Stimulated activated naive B cell treated with anti-CD40 and anti-IgM and Interleukin-4, amounts not matched to agents 10 μg/mL and 1 μg/mL and 100 μg/mL, for 72 hours (primary cell): ENCODE data around the gene NOSIP.

Experiments used
- ATAC-seq, 2 donors: fragments of 150-1000 bp; cut with Tn5 transposase; replicated peaks; 2 replicates each; pipeline ENCODE4 v1.10.0; 2021; ENCODE audit warnings: moderate library complexity in 1 of 2
- DNase-seq: peaks from one replicate; pipeline ENCODE4 v3.0.0; 2021
- H3K27ac Mint-ChIP-seq: one replicate; pipeline ENCODE4 v1.8.0; 2022; ENCODE audit warnings: mild to moderate bottlenecking, mixed read lengths
- H3K27me3 Mint-ChIP-seq, 2 donors: one replicate each; pipeline ENCODE4 v1.8.0; 2022; ENCODE audit warnings: mixed read lengths in 2 of 2
- H3K36me3 Mint-ChIP-seq, 2 donors: one replicate each; pipeline ENCODE4 v1.8.0; 2022; ENCODE audit warnings: mixed read lengths in 2 of 2, mild to moderate bottlenecking in 1 of 2
- H3K4me1 Mint-ChIP-seq, 2 donors: one replicate each; pipeline ENCODE4 v1.8.0; 2022; ENCODE audit warnings: mixed read lengths in 2 of 2, mild to moderate bottlenecking in 1 of 2
- H3K4me3 Mint-ChIP-seq, 2 donors: one replicate each; pipeline ENCODE4 v1.8.0; 2022; ENCODE audit warnings: mild to moderate bottlenecking in 2 of 2, mixed read lengths in 2 of 2, moderate library complexity in 1 of 2
- H3K9me3 Mint-ChIP-seq, 2 donors: one replicate each; pipeline ENCODE4 v1.8.0; 2022; ENCODE audit warnings: mixed read lengths in 2 of 2, mild to moderate bottlenecking in 1 of 2

Gene NOSIP

GRCh38 chr19:49507803-49508494 lies 72.4 kb downstream of the NOSIP start:
- no peak overlapping the region for H3K4me3 Mint-ChIP-seq
- H3K27me3 Mint-ChIP-seq: no peaks in the 10 kb centered on the region
- DNase-seq (no peak), ATAC-seq (no peak)
- H3K27ac Mint-ChIP-seq: no peak overlapping the region
- H3K36me3 Mint-ChIP-seq: no peaks in the 10 kb centered on the region
- peaks cover 16 to 24% of the 10 kb centered on the region in 2 donors for H3K4me1 Mint-ChIP-seq
- H3K9me3 Mint-ChIP-seq: no peaks in the 10 kb centered on the region

- Mint-ChIP-seq H3K4me1 (peaks cover 10 to 13% of the 10 kb centered on the region in 2 donors), H3K27ac (no peak overlapping the region), H3K9me3 (no peaks in the 10 kb centered on the region), H3K27me3 (no peaks in the 10 kb centered on the region), H3K36me3 (no peaks in the 10 kb centered on the region), H3K4me3 (no peak overlapping the region)
- ATAC-seq (peak; percentile 73 to 86), DNase-seq (no peak)
These were observed 73.7 kb downstream of the NOSIP start for GRCh38 chr19:49506575-49507105.
